ENCODE results near the gene RFFL.

DNA sequence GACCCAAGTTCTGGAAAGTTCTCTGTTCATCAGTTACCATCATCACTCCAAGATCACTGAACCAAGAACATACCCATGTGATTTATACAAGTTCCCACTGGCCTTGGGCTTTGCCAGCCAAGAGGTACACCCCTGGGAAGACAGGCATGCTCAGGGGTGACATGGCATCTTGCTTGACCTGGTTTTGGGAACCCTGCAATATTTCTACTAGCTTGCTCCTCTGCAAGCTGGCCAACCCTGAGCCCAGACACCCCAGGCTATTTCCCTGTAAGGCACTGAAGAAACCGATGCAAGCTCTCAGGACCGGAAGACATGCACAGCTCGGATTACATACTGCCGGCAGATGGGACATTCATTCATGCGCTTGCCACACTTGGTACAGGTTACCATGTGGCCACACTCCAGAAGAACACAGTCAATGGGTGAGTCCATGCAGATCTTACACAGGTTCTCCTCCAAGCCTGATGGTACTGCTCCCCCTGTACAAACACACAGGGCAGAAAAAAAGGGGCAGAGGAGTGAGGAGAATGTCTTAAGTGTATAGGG is 51.8 kb downstream of the RFFL start:
- TF ChIP-seq POLR2A (IDR thresholded peaks at IDR 0.05) (no peak), CTCF (IDR thresholded peaks at IDR 0.05) (no peak), POLR2AphosphoS5 (IDR thresholded peaks at IDR 0.05) (no peak)

Measured in prostate gland (tissue), 2 donors.